ENCODE data around the gene PPDPF. TPM values are rescaled to one million over a fixed set of nuclear protein-coding genes. Genes with fewer than 3 reads are reported as not detected.

PPDPF gene
- total and polyA plus RNA-seq, 2 of the 8 experiments (the other 6 are each of a cell fraction or from before 2014, with no cell fraction given) = 30.5 to 138 TPM

GRCh38 chr20:63536997-63537524, 16.5 kb downstream of the PPDPF start, which contains the start of gene PTK6:
PTK6 (minus strand) TSS chr20:63537376; CDS start chr20:63537314, 62 bp downstream.
- Histone ChIP-seq H3K4me1 (replicated peaks in 1 of 4; ENCODE audit: control insufficient read depth in 3 of 4, insufficient read depth in 4 of 4, low read length in 3 of 4) (peaks cover 0 to 23% (median 3%) of the 10 kb centered on the region in 4 experiments; a peak in 5 of 7 replicates), H4K91ac (replicated peaks; ENCODE audit: insufficient read length, low read length) (peak within 1 kb of the TSS; percentile 74), H3K14ac (ENCODE audit: insufficient read length) (no peak within 1 kb of the TSS), H3K18ac (ENCODE audit: extremely low read depth, low read length) (no peak within 1 kb of the TSS; the same call in 1 of the 2 replicates), H3K23ac (ENCODE audit: insufficient read length) (no peak within 1 kb of the TSS), H2BK120ac (replicated peaks; ENCODE audit: low read depth, low read length) (no peak within 1 kb of the TSS), H3K27me3 (replicated peaks in 1 of 4; ENCODE audit: control insufficient read depth in 3 of 4, extremely low read depth in 1 of 4, insufficient read depth in 3 of 4, low read length in 3 of 4) (no peaks in the 10 kb centered on the region), H3K9me3 (ENCODE audit: insufficient read depth in 2 of 2, low read depth in 1 of 2, low read length in 1 of 2) (no peaks in the 10 kb centered on the region), H2BK12ac (ENCODE audit: low read depth, low read length) (peak within 1 kb of the TSS; percentile 75; the same call in 1 of the 2 replicates), H2BK5ac (ENCODE audit: low read depth, low read length) (peak within 1 kb of the TSS; percentile 44; the same call in 1 of the 2 replicates), H3K79me1 (ENCODE audit: low read depth, low read length) (no peaks in the 10 kb centered on the region), H4K20me1 (replicated peaks in 1 of 2; ENCODE audit: control insufficient read depth in 1 of 2, insufficient read depth in 2 of 2, low read length in 2 of 2) (peaks cover 0 to 2% of the 10 kb centered on the region in 2 experiments), H4K8ac (ENCODE audit: extremely low read depth, insufficient read depth, low read length) (peak within 1 kb of the TSS; percentile 86), H3K56ac (replicated peaks; ENCODE audit: insufficient read length, low read depth, low read length) (peak within 1 kb of the TSS; percentile 82), H3K79me2 (ENCODE audit: control insufficient read depth in 1 of 2, insufficient read depth in 2 of 2, low read length in 2 of 2) (no peaks in the 10 kb centered on the region), H3K27ac (ENCODE audit: low read depth, low read length) (no peak within 1 kb of the TSS), H4K5ac (ENCODE audit: insufficient read length, low read depth, low read length) (peak within 1 kb of the TSS; percentile 71), H2AFZ (ENCODE audit: low read length) (no peak within 1 kb of the TSS), H3K23me2 (ENCODE audit: low read depth, low read length) (peaks cover 2% of the 10 kb centered on the region; the same call in 1 of the 2 replicates), H3K4me2 (ENCODE audit: insufficient read depth in 1 of 2, low read depth in 2 of 2, low read length in 2 of 2) (peak within 1 kb of the TSS; percentile 0 to 67; a peak in 3 of 4 replicates), H3K36me3 (ENCODE audit: control insufficient read depth in 2 of 4, insufficient read depth in 4 of 4, low read length in 3 of 4) (no peaks in the 10 kb centered on the region), H3K4me3 (ENCODE audit: extremely low read depth in 1 of 4, insufficient read depth in 2 of 4, low read depth in 3 of 4, low read length in 4 of 4) (peak within 1 kb of the TSS in 3 of 4 experiments; percentile 24 to 48 (median 25); a peak in 4 of 8 replicates), H3K4ac (replicated peaks; ENCODE audit: insufficient read length, low read depth, low read length) (no peak within 1 kb of the TSS), H2BK15ac (ENCODE audit: low read length) (no peak within 1 kb of the TSS), H3K9ac (replicated peaks in 1 of 4; ENCODE audit: extremely low read depth in 1 of 4, low read depth in 3 of 4, low read length in 3 of 4) (no peak within 1 kb of the TSS; a peak in 2 of 7 replicates), H2BK20ac (ENCODE audit: low read length) (no peak within 1 kb of the TSS), H2AK5ac (ENCODE audit: low read depth, low read length) (no peak within 1 kb of the TSS)
- CTCF ChIA-PET (ENCODE audit: partially characterized antibody) = interaction anchor here (0.5 to 4.8 kb wide), 49 partner anchors 8 to 618 kb away, joined by 3 to 23 read pairs (median 5); partner anchors contain the start of genes FNDC11, HELZ2, LIME1 and PPDPF
- DNase-seq (ENCODE audit: low read depth in 1 of 2, low spot score in 2 of 2) (no peak), FAIRE-seq (no peak)
- 92% methylated on average over 26 of the region's 29 CpGs; no CpG with 5 or more reads in 1 of the 2 experiments for WGBS, 2 experiments (ENCODE audit: extremely low coverage in 1 of 2, insufficient coverage in 1 of 2, insufficient read length in 1 of 2, insufficient replicate concordance in 2 of 2, low coverage in 1 of 2, low lambda C conversion rate in 2 of 2, missing lambda C conversion rate in 1 of 2)
- POLR2A ChIA-PET (ENCODE audit: partially characterized antibody) = interaction anchor here (0.6 to 3.7 kb wide), 13 partner anchors 9 to 1421 kb away, joined by 3 to 26 read pairs (median 4); partner anchors contain the start of genes PPDPF and STMN3
- TF ChIP-seq NANOG (IDR thresholded peaks at IDR 0.05; ENCODE audit: insufficient read depth, low read depth, low read length, poor library complexity, severe bottlenecking) (no peak), JUND (IDR thresholded peaks at IDR 0.05; ENCODE audit: low read length) (no peak), SP1 (IDR thresholded peaks at IDR 0.05; ENCODE audit: low read depth, low read length) (no peak), RXRA (IDR thresholded peaks at IDR 0.05; ENCODE audit: insufficient read depth, low read depth, low read length) (no peak), TAF7 (optimal IDR thresholded peaks at IDR 0.05; ENCODE audit: borderline replicate concordance, low read depth, low read length) (no peak)

All from H1 (cell line).